AG09309 (cell line): ENCODE data around the gene MAN1C1.

ENCODE experiments used
- DNase-seq: peaks from one replicate; pipeline ENCODE4 v3.0.0-alpha.2; 2010; ENCODE audit warnings: low read depth
- H3K4me3 ChIP-seq: 2 replicates; pipeline ENCODE4 v1.5.1; 2011; ENCODE audit warnings: mild to moderate bottlenecking, low read depth, low read length, moderate library complexity; ENCODE audit not compliant: control insufficient read depth
- CTCF ChIP-seq: IDR thresholded peaks from 2 replicates; pipeline ENCODE4 v1.5.1; 2011; ENCODE audit warnings: mild to moderate bottlenecking, low read depth, low read length, inconsistent platforms; ENCODE audit not compliant: insufficient read depth, control insufficient read depth; ENCODE audit errors: missing control alignments

MAN1C1 gene

DNA sequence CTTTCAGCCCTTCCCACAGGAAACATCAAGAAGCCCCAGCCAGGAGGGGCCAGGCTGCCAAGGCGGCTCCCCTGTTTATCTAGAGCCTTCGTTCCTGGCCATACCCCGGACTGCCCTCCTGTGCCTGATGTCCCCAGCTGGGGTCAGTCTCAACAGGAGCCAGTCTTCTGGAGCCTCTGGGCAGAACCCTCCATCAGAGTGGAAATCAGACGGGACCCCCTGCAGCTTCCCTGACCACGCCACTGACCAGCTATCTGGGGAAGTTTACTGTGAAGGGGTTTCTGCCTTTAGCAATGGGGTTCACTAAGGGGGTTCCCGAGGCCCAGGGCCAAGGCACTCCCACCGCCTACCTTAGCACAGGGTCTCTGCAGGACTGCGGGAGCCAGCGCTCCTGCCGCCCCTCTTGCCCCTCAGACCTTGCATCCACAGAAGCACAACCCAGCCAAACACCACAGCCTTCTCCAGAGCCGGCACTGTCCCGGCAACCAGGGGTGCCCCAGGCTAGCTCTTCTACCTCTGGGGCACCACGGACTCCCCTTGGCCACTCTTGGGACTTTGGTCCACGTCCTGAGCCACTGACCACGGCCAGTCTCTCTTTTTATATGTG, 199.6 kb downstream of the MAN1C1 start:
- no peak overlapping the region for H3K4me3 ChIP-seq
- no peak for TF ChIP-seq CTCF
- DNase-seq, result no peak

GRCh38 chr1:25817840-25818501, 201.4 kb downstream of the MAN1C1 start:
- no peak overlapping the region for H3K4me3 ChIP-seq
- peak; percentile 20 for TF ChIP-seq CTCF
- no peak for DNase-seq

- DNase-seq, result no peak
- no peak for TF ChIP-seq CTCF
- H3K4me3 ChIP-seq, result peak overlapping the region; percentile 56; the same call in 1 of the 2 replicates
Measured at GRCh38 chr1:25818569-25818968, 202.0 kb downstream of the MAN1C1 start.

DNA sequence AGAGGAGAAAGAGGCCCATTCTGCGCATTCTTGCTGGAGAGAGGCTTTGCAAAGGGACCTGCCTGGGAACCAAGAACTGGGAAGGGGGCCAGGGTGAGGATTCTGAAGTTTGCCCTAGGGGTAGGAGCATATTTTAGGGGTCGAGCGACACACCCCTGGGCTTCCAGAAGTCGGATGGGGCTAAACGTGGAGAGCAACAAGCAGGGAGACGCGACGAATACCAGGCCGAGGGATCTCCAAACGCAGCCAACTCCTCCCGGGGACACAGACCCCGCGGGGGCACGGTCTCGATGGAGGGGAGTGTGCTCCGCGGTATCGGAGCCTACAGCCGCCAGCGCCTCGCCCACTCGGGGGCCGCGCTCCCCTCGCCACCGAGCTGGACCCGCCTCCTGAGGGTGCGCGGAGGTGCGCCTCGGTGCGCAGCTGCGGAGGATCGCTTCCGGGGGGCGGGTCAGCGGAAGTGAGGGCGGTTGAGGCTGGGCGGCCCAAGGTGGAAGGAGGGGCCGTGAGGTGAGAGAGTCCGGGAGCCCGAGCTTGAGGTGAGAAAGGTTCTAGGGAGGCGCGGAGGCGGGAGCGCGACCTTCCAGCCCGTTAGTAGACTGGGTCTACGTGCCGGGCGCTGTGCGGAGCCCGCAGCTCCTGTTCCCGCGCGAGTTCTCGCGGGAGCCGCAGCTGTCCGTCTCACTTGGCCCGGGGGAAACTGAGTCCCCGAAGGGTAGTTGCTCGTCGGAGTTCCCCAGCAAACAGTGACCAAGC, 203.1 kb downstream of the MAN1C1 start, which contains the start of gene MTFR1L:
Gene MTFR1L (plus strand): TSS at position 464 of the 756 bp plus-strand sequence. CDS start 3,151 bp downstream, outside the sequence.
- DNase-seq, result no peak
- no peak for TF ChIP-seq CTCF
- peak within 1 kb of the TSS; percentile 56 for H3K4me3 ChIP-seq

GRCh38 chr1:25820247-25821111, 203.9 kb downstream of the MAN1C1 start:
- DNase-seq, result no peak
- H3K4me3 ChIP-seq, result peak overlapping the region; percentile 56
- no peak for TF ChIP-seq CTCF

DNA sequence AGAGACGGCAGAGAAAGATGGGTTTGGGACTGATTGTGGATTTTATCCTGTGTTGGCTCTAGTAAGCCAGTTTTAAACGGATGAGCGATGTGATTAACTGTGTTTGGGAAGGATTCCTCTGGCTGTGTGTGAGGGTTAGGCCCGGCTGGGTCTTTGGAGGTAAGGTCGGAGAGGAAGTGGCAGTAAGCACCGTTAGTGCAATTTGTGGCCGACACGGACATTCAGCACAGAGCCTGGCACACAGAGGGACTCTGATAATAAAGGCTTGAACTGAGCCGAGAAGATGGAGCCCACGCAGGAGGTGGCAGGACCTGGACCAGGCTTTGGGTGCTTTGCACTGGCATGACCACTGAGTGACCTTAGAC, 204.5 kb downstream of the MAN1C1 start:
- TF ChIP-seq CTCF, result no peak
- H3K4me3 ChIP-seq, result peak overlapping the region; percentile 56
- no peak for DNase-seq
